GM12865 (cell line): ENCODE results near the gene PHKA2.

Experiments used
- DNase-seq: peaks from one replicate; pipeline ENCODE4 v3.0.0; 2010; ENCODE audit warnings: low read depth
- H3K4me3 ChIP-seq: 2 replicates; pipeline ENCODE4 v1.5.1; 2011; ENCODE audit warnings: mild to moderate bottlenecking, low read depth, low read length, control low read depth
- TF ChIP-seq, protein P1 (sequence below): IDR thresholded peaks from 2 replicates; pipeline ENCODE4 v1.5.1; 2011; ENCODE audit warnings: low read length, control low read depth, low read depth, inconsistent platforms; ENCODE audit not compliant: insufficient read depth; ENCODE audit errors: missing control alignments

Gene PHKA2

DNA sequence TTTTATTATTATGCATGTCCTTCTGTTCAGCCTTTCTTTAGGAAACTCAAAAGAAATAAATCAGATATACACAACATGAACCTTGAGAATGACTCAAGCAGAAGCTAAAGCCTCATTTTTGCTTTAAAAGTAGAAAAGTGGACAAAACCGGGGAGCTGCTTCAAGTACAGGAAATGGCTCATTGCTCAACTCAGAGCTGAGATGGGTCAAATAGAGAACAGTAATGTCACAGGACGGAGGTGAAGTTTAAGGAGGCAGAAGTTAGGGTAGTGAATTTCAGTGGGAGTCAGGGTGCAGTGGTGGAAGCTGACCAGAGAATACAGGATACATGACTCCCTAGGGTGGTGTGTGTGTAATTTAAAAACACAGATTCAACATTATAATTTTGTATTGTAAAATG is 22.2 kb downstream of the PHKA2 start:
- TF ChIP-seq, protein P1, sequence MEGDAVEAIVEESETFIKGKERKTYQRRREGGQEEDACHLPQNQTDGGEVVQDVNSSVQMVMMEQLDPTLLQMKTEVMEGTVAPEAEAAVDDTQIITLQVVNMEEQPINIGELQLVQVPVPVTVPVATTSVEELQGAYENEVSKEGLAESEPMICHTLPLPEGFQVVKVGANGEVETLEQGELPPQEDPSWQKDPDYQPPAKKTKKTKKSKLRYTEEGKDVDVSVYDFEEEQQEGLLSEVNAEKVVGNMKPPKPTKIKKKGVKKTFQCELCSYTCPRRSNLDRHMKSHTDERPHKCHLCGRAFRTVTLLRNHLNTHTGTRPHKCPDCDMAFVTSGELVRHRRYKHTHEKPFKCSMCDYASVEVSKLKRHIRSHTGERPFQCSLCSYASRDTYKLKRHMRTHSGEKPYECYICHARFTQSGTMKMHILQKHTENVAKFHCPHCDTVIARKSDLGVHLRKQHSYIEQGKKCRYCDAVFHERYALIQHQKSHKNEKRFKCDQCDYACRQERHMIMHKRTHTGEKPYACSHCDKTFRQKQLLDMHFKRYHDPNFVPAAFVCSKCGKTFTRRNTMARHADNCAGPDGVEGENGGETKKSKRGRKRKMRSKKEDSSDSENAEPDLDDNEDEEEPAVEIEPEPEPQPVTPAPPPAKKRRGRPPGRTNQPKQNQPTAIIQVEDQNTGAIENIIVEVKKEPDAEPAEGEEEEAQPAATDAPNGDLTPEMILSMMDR = no peak
- DNase-seq = no peak
- no peak overlapping the region for H3K4me3 ChIP-seq

DNA sequence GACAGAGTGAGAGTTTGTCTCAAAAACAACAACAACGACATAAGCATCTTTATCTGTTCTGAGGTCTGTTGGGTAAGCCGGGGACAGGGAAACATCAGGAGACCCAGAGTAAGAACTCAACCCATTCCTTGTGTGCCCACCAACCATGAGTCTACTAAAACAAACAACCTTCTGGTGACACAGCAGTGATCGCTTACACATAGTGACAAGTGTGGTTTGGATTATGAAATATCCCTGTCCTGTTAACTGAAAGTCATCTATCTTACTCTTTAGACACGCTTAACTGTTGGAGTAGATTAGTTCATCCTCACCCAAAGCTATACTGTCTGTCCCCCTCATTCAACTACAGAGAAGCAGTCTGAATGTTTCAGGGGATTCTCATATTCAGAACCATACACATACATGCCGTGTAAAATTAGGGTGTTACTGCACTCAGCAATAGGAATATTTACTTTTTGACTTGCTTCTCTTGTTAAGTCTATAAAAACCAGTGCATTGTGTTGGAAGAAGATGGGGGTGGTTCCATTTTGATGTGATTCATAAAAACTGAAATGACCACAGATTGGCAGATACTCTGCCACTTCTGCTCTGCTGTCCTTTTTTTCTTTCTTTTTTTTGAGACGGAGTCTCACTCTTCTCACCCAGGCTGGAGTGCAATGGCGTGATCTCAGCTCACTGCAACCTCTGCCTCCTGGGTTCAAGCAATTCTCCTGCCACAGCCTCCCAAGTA is 27.4 kb downstream of the PHKA2 start:
- H3K4me3 ChIP-seq = no peak overlapping the region
- TF ChIP-seq, protein P1 = no peak
- no peak for DNase-seq

DNA sequence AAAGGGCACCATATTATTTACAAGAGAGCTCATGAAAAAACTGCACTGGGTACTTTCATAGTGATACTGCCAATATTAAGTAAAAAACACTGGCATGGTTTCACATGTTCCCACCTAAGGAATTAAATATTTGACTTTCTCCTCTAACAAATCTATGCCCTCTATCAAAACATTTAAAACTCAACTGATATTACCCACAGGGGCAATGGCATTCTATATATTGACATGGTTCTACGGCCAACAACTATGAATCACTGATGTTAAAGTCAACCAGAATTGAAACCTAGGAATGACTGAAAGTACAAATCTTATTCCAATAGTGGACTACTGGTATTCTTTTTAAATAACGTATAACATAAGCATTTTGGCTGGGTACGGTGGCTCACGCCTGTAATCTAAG is 28.2 kb downstream of the PHKA2 start:
- no peak for DNase-seq
- TF ChIP-seq, protein P1 = no peak
- H3K4me3 ChIP-seq = no peak overlapping the region

DNA sequence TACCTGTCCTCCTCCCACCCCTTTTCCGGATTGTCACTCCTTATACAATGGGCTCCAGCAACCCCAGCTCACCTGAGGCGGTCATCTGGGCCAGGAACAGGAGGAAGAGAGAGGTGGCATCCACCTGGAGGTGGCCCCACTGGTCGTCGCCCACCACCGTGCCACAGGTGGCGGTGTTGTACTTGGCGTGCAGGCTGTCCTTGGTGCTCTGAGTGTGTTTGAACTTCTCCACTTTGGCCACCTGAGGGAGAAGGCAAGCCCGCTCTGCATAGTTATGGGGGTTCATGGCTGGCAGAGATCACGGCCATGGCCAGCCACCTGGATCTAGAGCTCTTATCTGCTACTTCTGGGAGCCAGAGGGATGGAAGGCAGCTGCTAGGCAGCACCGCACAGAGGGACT is 32.9 kb downstream of the PHKA2 start:
- TF ChIP-seq, protein P1 = no peak
- H3K4me3 ChIP-seq = no peak overlapping the region
- DNase-seq = no peak

DNA sequence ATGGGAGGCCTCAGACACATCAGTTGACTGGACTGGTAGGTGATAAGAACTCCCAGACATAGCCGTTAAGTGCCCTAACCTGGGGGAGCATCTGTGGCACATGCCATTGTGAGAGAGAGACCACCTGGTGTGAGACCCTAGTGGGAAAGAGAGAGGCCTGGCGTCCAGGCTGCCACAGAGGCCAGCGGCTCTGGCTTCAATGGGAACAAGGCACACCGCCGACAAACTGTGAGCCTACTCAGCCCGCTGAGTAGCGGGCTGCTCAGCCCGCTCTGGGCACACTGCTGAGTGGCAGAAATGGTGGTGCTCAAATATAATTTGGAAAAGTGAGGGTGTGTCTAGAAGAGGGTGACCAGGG is 34.0 kb downstream of the PHKA2 start:
- DNase-seq = no peak
- no peak overlapping the region for H3K4me3 ChIP-seq
- TF ChIP-seq, protein P1 = no peak

DNA sequence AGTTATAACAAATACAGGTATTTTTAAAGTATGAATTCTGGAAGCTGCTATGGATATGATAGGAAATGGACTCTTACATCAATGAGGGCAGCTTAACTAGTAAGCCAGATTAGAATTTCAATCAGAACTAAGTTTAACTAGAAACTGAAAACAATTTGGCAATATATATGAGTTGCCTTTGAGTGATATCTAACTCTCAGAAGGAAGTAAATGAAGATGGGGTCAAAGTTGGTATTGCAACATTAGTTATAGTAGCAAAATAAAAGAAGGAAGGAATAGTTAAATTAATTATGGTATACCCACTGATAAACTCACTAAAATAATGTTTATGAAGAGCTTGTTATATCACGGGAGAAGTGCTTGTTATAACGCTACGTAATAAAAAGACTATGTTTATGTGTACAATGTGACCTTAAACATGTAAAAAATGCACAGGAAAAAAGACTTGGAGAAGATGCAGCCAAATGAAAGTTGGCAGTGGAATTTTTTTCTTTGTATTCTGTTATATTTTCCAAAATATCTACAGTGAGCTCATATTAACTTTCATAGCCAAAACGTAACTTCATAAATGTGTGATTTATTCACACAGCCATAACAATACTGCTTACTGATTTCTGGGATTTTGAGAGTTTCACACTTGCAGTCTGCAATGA is 34.5 kb downstream of the PHKA2 start:
- DNase-seq = no peak
- H3K4me3 ChIP-seq = no peak overlapping the region
- TF ChIP-seq, protein P1 = no peak
